OCI-LY7 (cell line): ENCODE measurements around the gene KLHL28.
"Not testable (repeated sequence)": the region's sequence is repeated elsewhere in the genome, so short reads cannot be mapped to it uniquely, and the experiment has no call there.

Source experiments
- CTCF ChIP-seq: fragments of 200-600 bp; sonication (generic); conservative IDR thresholded peaks from 2 replicates; pipeline ENCODE4 v1.5.1; 2014; ENCODE audit warnings: mild to moderate bottlenecking, antibody characterized with exemption, low read length, moderate library complexity, mixed read lengths
- EZH2phosphoT487 ChIP-seq: fragments of 200-600 bp; sonication (generic); IDR thresholded peaks from 2 replicates; pipeline ENCODE4 v1.6.1; 2018; ENCODE audit warnings: low read depth, borderline replicate concordance, mild to moderate bottlenecking, mixed run types, antibody characterized with exemption, low read length, moderate library complexity, mixed read lengths

- TF ChIP-seq CTCF, EZH2phosphoT487: not testable (repeated sequence)
These were observed 69.9 kb downstream of the KLHL28 start for GRCh38 chr14:44891726-44892372.
